Nephron (organoid): ENCODE results near the gene XCL1.

Experiments used
- H3K27ac Mint-ChIP-seq, 3 experiments: 2 replicates each; pipeline ENCODE4 v1.8.0; 2020; ENCODE audit warnings: mixed read lengths in 3 of 3, mild to moderate bottlenecking in 2 of 3, moderate library complexity in 1 of 3
- H3K27me3 Mint-ChIP-seq: 2 replicates; pipeline ENCODE4 v1.8.0; 2021; ENCODE audit warnings: low read depth, mild to moderate bottlenecking, moderate library complexity, mixed read lengths
- H3K36me3 Mint-ChIP-seq: 2 replicates; pipeline ENCODE4 v1.8.0; 2020; ENCODE audit warnings: low read depth, mixed read lengths
- H3K4me1 Mint-ChIP-seq: 2 replicates; pipeline ENCODE4 v1.8.0; 2020; ENCODE audit warnings: mixed read lengths
- H3K4me3 Mint-ChIP-seq, 3 experiments: 2 replicates each; pipeline ENCODE4 v1.8.0; 2020; ENCODE audit warnings: mild to moderate bottlenecking in 3 of 3, mixed read lengths in 3 of 3, moderate library complexity in 2 of 3
- H3K9me3 Mint-ChIP-seq: 2 replicates; pipeline ENCODE4 v1.8.0; 2020; ENCODE audit warnings: mixed read lengths
- TF ChIP-seq, protein P1 (sequence below), 3 experiments: fragments of 200-600 bp; sonication (generic); IDR thresholded peaks; one replicate each; pipeline ENCODE4 v1.5.0; 2021; ENCODE audit warnings: antibody characterized with exemption in 3 of 3; ENCODE audit not compliant: unreplicated experiment in 3 of 3

The XCL1 gene

DNA sequence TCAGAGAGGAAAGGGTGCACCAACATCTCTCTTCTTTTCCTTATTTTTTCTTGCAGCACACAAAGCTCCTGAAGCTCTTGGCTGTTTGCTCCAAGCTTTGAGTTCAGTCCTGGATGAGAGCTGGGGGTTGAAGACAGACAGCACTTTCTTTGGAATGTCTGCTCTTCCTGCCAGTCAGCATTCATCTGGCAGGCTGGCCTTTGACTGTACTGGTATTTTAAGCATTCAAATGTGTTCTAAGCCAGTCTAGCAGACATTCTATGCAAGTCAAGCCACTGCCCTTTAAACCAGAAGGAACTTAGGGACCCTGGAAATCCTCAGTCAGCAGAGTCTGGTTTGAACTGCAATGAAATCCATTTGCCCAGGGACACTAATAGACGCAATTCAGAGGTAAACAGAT lies 45.0 kb downstream of the XCL1 start:
- no peak overlapping the region for H3K4me3 Mint-ChIP-seq
- H3K27ac Mint-ChIP-seq: peak overlapping the region in 1 of 3 experiments; percentile 69
- peaks cover 4% of the 10 kb centered on the region for H3K9me3 Mint-ChIP-seq
- H3K27me3 Mint-ChIP-seq: peaks cover 8% of the 10 kb centered on the region
- peaks cover 5% of the 10 kb centered on the region for H3K4me1 Mint-ChIP-seq
- TF ChIP-seq, protein P1, sequence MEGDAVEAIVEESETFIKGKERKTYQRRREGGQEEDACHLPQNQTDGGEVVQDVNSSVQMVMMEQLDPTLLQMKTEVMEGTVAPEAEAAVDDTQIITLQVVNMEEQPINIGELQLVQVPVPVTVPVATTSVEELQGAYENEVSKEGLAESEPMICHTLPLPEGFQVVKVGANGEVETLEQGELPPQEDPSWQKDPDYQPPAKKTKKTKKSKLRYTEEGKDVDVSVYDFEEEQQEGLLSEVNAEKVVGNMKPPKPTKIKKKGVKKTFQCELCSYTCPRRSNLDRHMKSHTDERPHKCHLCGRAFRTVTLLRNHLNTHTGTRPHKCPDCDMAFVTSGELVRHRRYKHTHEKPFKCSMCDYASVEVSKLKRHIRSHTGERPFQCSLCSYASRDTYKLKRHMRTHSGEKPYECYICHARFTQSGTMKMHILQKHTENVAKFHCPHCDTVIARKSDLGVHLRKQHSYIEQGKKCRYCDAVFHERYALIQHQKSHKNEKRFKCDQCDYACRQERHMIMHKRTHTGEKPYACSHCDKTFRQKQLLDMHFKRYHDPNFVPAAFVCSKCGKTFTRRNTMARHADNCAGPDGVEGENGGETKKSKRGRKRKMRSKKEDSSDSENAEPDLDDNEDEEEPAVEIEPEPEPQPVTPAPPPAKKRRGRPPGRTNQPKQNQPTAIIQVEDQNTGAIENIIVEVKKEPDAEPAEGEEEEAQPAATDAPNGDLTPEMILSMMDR (IDR thresholded peaks at IDR 0.05; ENCODE audit: unreplicated experiment in 3 of 3): no peak
- H3K36me3 Mint-ChIP-seq: no peaks in the 10 kb centered on the region

DNA sequence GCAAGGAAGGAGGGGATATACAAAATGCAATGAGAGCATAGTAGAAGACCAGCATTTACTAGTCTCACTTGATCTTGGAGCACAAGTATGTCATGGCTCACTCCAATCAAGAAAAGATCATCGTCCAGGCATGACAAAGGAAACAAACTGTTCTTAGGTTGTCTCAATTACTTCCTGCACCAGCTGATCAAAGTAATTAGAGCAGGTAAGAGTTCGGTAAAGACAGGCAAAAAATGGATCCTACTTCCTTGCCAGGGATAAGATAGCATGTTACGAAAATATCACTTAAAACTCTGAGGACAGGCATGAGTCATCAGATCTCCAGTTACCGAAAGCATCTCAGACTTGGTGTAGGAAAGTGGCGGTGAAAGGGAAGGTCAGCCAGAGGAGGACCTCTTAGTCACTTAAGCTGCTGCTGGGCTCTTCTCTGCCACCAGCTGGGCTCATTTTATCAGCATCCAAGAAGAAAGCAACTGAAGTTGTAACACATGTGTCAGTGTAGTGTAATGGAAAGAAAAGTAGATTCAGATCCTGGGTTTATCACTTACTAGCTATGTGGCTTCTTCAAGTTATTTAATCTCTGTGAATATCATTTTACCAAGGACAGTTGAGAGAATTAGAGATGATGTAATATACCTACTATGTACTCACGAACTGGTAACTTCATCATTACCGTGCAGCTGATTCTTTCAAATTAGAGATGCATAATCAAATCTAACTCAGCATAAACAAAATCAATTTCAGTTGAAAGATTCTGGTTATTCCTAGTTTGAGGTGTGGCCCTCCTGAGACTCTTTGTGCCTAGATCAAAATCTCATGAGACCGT lies 46.8 kb downstream of the XCL1 start:
- peaks cover 8% of the 10 kb centered on the region for H3K27me3 Mint-ChIP-seq

DNA sequence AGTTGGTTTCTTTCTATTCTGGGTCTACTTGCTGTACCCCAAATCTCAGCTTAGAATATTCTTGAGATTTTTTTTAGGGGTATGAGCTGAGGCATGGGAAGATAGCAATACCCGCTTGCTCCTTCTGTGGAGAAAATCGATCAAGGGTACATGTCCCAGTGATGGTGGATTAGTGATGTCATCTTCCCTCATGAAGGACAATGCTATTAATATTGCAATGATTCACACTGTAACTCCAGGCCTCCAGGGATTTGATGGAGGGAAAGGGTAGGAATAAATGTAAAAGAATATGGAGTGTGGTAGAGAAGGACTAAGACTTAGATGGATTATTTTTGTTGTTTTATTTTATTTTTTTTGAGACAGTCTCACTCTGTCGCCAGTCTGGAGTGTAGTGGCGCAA lies 47.4 kb downstream of the XCL1 start:
- TF ChIP-seq, protein P1 (IDR thresholded peaks at IDR 0.05; ENCODE audit: unreplicated experiment in 3 of 3): no peak
- Mint-ChIP-seq H3K9me3 (no peaks in the 10 kb centered on the region), H3K27me3 (peaks cover 8% of the 10 kb centered on the region), H3K4me3 (no peak overlapping the region), H3K27ac (no peak overlapping the region), H3K4me1 (peaks cover 5% of the 10 kb centered on the region), H3K36me3 (no peaks in the 10 kb centered on the region)

More for the DNA sequence above, 46.8 kb downstream of the XCL1 start:
- no peak overlapping the region for H3K4me3 Mint-ChIP-seq
- H3K36me3 Mint-ChIP-seq: no peaks in the 10 kb centered on the region
- TF ChIP-seq, protein P1 (IDR thresholded peaks at IDR 0.05; ENCODE audit: unreplicated experiment in 3 of 3): no peak
- no peaks in the 10 kb centered on the region for H3K9me3 Mint-ChIP-seq
- H3K27ac Mint-ChIP-seq: no peak overlapping the region
- peaks cover 5% of the 10 kb centered on the region for H3K4me1 Mint-ChIP-seq

GRCh38 chr1:168626326-168626725 lies 49.9 kb downstream of the XCL1 start:
- H3K4me1 Mint-ChIP-seq: peaks cover 4% of the 10 kb centered on the region
- H3K27ac Mint-ChIP-seq: no peak overlapping the region
- TF ChIP-seq, protein P1 (IDR thresholded peaks at IDR 0.05; ENCODE audit: unreplicated experiment in 3 of 3): no peak
- H3K27me3 Mint-ChIP-seq: peaks cover 8% of the 10 kb centered on the region
- H3K36me3 Mint-ChIP-seq: no peaks in the 10 kb centered on the region
- no peak overlapping the region for H3K4me3 Mint-ChIP-seq
- no peaks in the 10 kb centered on the region for H3K9me3 Mint-ChIP-seq

DNA sequence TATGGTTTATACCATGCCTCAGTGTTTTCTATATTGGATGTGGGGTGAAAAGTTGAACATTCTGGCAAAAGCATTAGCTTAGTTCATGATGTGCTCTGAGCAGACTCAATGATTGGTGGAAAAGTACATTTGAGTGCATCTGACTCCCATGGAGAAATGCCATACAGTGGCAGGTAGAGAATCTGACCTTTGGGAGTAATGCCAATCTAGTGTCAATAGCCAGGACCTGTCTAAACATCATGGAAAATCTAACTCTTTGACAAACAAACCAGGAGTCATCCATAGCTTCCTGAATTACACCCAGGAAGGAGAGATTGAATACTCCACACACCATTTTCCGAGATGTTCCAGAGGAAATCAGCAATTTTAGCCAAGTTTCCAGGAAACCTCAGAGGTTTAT lies 51.0 kb downstream of the XCL1 start:
- TF ChIP-seq, protein P1 (IDR thresholded peaks at IDR 0.05; ENCODE audit: unreplicated experiment in 3 of 3): no peak
- H3K27ac Mint-ChIP-seq: no peak overlapping the region
- no peaks in the 10 kb centered on the region for H3K9me3 Mint-ChIP-seq
- H3K36me3 Mint-ChIP-seq: no peaks in the 10 kb centered on the region
- no peak overlapping the region for H3K4me3 Mint-ChIP-seq
- H3K27me3 Mint-ChIP-seq: peaks cover 8% of the 10 kb centered on the region
- no peaks in the 10 kb centered on the region for H3K4me1 Mint-ChIP-seq

- Mint-ChIP-seq H3K4me1 (no peaks in the 10 kb centered on the region), H3K27me3 (peaks cover 8% of the 10 kb centered on the region), H3K36me3 (no peaks in the 10 kb centered on the region), H3K9me3 (no peaks in the 10 kb centered on the region), H3K4me3 (no peak overlapping the region), H3K27ac (no peak overlapping the region)
- TF ChIP-seq, protein P1 (IDR thresholded peaks at IDR 0.05; ENCODE audit: unreplicated experiment in 3 of 3): no peak
Observed at GRCh38 chr1:168628807-168629206, 52.4 kb downstream of the XCL1 start.
